Peyer's patch (tissue), 4 donors: Measurements from ENCODE around the gene TULP1. TPM values are rescaled to one million over a fixed set of nuclear protein-coding genes. Genes with fewer than 3 reads are reported as not detected.

Experiments
- DNase-seq, 3 donors: peaks; one replicate each; pipeline ENCODE4 v3.0.0-alpha.2; 2017 to 2019
- H3K27ac ChIP-seq, 4 donors: fragments of 200-600 bp; sonication (generic); one replicate each; pipeline ENCODE4 v1.5.1; 2016 to 2019
- H3K27me3 ChIP-seq, 2 donors: fragments of 200-600 bp; sonication (generic); one replicate each; pipeline ENCODE4 v1.5.1; 2019
- H3K36me3 ChIP-seq, 3 donors: fragments of 200-600 bp; sonication (generic); one replicate each; pipeline ENCODE4 v1.5.1; 2016 to 2019
- H3K4me1 ChIP-seq, 4 donors: fragments of 200-600 bp; sonication (generic); one replicate each; pipeline ENCODE4 v1.5.1; 2016 to 2019
- H3K4me3 ChIP-seq, 4 donors: fragments of 200-600 bp; sonication (generic); 1 replicate in 3 of 4; 2 replicates in 1 of 4; pipeline ENCODE4 v1.5.1; 2016 to 2019; ENCODE audit warnings: mild to moderate bottlenecking in 1 of 4
- H3K9me3 ChIP-seq, 4 donors: fragments of 200-600 bp; sonication (generic); one replicate each; pipeline ENCODE4 v1.5.1; 2016 to 2019; ENCODE audit warnings: mild to moderate bottlenecking in 1 of 4
- POLR2A ChIP-seq, 2 donors: fragments of 450-650 bp; IDR thresholded peaks; one replicate each; pipeline ENCODE4 v1.5.1; 2017; ENCODE audit warnings: antibody characterized with exemption in 2 of 2, mild to moderate bottlenecking in 2 of 2, moderate library complexity in 2 of 2
- total RNA-seq, 4 donors: library from RNA; depleted of rRNA; stranded (reverse); fragments of >200 nt; gene quantifications; one replicate each; pipeline ENCODE4 v1.1.0, GENCODE V29; 2016
- TF ChIP-seq, protein P1 (sequence below), 6 experiments: fragments of 450-650 bp in 4 of 6; fragments of 200-600 bp in 2 of 6; sonication (generic) in 1 of 6; IDR thresholded peaks; one replicate each; pipeline ENCODE4 v1.5.1; 2017 to 2019; ENCODE audit warnings: antibody characterized with exemption in 6 of 6, mild to moderate bottlenecking in 3 of 6, moderate library complexity in 1 of 6

Gene TULP1
- total RNA-seq, 4 donors from 2014 or later: not detected

DNA sequence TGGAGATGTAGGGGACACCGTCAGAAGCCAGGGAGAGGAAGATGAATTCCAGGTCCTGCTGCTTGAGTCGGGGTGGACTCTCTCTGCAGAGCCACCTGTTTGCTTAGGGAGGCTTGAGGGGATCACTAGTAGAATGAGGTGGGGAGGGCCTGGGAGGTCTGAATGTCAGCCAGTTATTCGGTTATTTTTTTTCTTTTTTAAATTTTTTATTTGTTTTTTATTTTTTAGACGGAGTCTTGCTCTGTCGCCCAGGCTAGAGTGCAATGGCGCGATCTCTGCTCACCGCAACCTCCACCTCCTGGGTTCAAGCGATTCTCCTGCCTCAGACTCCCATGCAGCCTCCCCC lies 24.2 kb downstream of the TULP1 start:
- Histone ChIP-seq H3K27me3 (no peaks in the 10 kb centered on the region), H3K36me3 (peaks cover 0 to 15% (median 0%) of the 10 kb centered on the region in 3 donors), H3K9me3 (no peaks in the 10 kb centered on the region), H3K27ac (peak overlapping the region; percentile 42 to 84 (median 62)), H3K4me3 (no peak overlapping the region), H3K4me1 (peaks cover 0 to 69% (median 2%) of the 10 kb centered on the region in 4 donors)
- TF ChIP-seq, protein P1, sequence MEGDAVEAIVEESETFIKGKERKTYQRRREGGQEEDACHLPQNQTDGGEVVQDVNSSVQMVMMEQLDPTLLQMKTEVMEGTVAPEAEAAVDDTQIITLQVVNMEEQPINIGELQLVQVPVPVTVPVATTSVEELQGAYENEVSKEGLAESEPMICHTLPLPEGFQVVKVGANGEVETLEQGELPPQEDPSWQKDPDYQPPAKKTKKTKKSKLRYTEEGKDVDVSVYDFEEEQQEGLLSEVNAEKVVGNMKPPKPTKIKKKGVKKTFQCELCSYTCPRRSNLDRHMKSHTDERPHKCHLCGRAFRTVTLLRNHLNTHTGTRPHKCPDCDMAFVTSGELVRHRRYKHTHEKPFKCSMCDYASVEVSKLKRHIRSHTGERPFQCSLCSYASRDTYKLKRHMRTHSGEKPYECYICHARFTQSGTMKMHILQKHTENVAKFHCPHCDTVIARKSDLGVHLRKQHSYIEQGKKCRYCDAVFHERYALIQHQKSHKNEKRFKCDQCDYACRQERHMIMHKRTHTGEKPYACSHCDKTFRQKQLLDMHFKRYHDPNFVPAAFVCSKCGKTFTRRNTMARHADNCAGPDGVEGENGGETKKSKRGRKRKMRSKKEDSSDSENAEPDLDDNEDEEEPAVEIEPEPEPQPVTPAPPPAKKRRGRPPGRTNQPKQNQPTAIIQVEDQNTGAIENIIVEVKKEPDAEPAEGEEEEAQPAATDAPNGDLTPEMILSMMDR (IDR thresholded peaks at IDR 0.05): no peak
- no peak for TF ChIP-seq POLR2A (IDR thresholded peaks at IDR 0.05)
- no peak for DNase-seq

DNA sequence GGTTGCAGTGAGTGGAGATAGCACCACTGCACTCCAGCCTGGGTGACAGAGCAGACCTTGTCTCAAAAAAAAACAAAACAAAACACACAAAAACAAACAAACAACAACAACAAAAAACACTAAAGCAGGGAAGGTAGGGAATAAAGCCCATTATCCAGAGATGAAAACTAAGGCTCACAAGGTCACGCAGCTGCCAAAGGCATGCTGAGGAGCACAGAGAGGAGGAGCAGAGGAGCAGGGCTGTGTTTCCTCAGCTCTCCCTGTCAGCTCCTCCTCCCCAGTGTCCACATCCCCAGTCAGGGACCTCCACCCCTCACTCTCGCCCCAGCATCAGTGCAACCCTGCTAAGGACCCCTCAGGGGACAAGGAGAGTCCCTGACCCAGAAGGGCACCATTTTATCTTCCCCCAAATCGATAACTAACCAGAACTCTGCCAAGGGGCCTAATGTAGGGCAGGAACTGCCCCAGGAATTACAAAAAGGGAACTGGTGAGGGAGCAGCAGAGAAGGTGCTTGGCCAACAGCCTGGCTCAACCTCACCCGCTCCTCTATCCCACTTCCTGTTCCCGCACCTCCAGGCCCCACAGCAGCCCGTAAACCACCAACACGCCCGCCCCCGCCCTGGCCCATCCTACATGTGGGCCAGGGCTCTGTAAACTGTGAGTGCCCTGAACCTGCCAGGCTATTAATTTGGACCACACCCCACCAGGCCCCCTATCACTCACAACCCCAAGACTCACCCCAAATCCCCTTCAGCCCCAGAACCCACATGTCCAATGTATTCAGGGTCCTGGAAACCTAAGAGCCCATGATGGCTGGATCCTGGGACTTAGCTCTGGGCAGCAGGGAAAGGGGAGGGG lies 24.8 kb downstream of the TULP1 start:
- Histone ChIP-seq H3K4me3 (no peak overlapping the region), H3K27ac (peak overlapping the region; percentile 42 to 84 (median 62)), H3K4me1 (peaks cover 0 to 65% (median 2%) of the 10 kb centered on the region in 4 donors), H3K36me3 (peaks cover 0 to 21% (median 0%) of the 10 kb centered on the region in 3 donors), H3K9me3 (no peaks in the 10 kb centered on the region), H3K27me3 (no peaks in the 10 kb centered on the region)
- no peak for TF ChIP-seq POLR2A (IDR thresholded peaks at IDR 0.05)
- TF ChIP-seq, protein P1 (IDR thresholded peaks at IDR 0.05): no peak
- peak in 1 of 3 donors; percentile 67 for DNase-seq

DNA sequence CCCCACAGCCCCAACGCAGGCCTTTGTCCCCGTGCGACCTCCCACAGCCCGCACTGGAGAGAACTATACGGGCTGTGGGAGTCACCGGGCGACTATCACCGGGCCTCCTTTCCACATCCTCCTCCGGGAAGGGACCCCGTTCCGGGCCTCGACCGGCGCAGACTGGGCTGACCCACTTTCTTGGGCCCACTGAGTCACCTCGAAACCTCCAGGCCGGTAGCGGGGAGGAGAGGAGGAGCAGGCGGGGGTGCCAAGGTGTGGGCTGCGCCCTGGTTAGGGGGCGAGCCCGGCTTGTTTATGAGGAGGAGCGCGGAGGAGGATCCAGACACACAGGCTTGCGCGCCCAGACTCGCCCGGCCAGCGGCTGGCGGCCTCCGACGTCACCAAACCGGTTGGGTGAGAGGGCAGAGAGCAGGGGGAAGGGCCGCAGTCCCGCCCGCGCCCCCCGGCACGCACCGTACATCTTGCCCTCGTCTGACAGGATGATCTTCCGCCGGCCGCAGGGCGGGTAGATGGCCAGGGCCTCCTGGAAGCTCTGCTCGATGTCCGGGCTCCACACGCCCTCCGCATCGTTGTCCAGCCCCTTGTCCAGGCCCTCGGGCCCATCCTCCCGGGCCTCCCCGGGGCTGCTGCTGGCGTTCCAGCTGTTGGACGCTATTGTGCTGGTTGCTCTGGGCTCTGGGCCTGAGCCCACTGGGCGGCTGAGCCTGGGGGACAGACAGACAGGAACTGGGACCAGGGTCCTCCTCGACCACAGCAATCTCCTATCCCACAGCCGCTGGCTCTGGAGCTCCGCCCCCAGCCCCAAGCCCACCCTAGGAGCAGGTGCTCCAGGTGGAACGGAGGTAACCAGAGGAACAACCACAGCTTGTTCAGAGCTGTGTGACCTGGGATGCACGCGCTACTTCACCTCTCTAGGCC lies 26.4 kb downstream of the TULP1 start:
- Histone ChIP-seq H3K9me3 (no peaks in the 10 kb centered on the region), H3K4me1 (peaks cover 0 to 49% (median 2%) of the 10 kb centered on the region in 4 donors), H3K27me3 (no peaks in the 10 kb centered on the region), H3K36me3 (peaks cover 0 to 34% (median 0%) of the 10 kb centered on the region in 3 donors), H3K4me3 (peak overlapping the region in 2 of 4 donors; percentile 22 to 29), H3K27ac (peak overlapping the region; percentile 50 to 84 (median 78))
- TF ChIP-seq, protein P1 (IDR thresholded peaks at IDR 0.05): no peak
- peak in 1 of 2 donors; percentile 60 for TF ChIP-seq POLR2A (IDR thresholded peaks at IDR 0.05)
- peak in 2 of 3 donors; percentile 84 to 91 for DNase-seq

DNA sequence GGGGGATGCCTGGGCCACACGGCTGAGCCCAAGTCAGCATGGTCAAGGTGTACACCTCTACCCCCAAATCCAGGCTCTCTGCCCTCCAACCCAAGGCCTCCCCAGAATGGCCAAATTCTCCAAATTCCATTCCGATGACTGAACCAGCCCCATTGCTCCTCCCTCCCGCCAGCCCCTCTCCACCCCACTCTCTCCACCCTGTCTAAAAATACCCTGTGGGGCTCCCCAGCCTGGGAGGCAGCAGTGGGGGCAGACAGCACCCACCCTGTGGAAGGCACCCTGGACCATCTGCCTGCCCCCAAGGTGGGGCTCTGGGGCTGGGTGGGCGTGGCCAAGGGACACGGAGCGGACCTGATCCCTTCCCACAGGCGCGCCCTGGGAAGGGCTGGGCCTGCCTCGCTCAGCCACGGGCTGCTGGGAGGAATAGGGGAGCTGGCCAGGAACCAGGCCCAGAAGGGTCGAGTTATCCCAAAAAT lies 27.3 kb downstream of the TULP1 start:
- DNase-seq: peak in 2 of 3 donors; percentile 65 to 77

More for the DNA sequence above, 27.3 kb downstream of the TULP1 start:
- H3K4me3 ChIP-seq: peak overlapping the region in 2 of 4 donors; percentile 22 to 29
- peaks cover 0 to 44% (median 2%) of the 10 kb centered on the region in 4 donors for H3K4me1 ChIP-seq
- H3K27ac ChIP-seq: peak overlapping the region; percentile 50 to 84 (median 78)
- TF ChIP-seq, protein P1 (IDR thresholded peaks at IDR 0.05): no peak
- peak in 1 of 2 donors; percentile 17 for TF ChIP-seq POLR2A (IDR thresholded peaks at IDR 0.05)
- no peaks in the 10 kb centered on the region for H3K27me3 ChIP-seq
- peaks cover 0 to 36% (median 0%) of the 10 kb centered on the region in 3 donors for H3K36me3 ChIP-seq
- no peaks in the 10 kb centered on the region for H3K9me3 ChIP-seq
